Suppressor macrophage treated with lipopolysaccharide for 4 hours (primary cell): ENCODE results near the gene DHDH.

Source experiments
- DNase-seq: peaks from one replicate; pipeline ENCODE4 v3.0.0-alpha.2; 2020

Gene DHDH

GRCh38 chr19:48953141-48953540 lies 19.6 kb downstream of the DHDH start:
- DNase-seq, result peak; percentile 38

DNA sequence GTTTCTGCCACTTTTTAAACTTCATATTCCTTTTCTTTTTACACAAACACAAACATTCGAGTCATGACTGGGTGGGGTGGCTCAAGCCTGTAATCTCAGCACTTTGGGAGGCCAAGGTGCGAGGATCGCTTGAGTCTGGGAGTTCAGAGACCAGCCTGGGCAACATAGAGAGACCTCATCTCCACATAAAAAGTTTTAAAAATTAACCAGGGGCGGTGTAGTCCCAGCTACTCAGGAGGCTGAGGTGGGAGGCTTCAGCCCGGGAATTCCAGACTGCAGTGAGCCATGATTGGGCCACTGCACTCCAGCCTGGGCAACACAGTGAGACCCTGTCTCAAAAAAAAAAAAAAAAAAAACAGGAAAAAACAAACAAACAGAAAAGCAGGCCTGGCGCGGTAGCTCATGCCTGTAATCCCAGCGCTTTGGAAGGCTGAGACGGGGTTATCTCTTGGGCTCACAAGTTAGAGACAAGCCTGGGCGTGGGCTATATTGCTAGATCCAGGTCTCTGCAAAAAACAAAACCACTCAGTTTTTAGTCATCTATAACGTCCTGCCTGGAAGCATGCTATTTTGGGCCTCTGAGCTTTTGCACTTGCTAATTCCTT lies 20.6 kb downstream of the DHDH start:
- no peak for DNase-seq

DNA sequence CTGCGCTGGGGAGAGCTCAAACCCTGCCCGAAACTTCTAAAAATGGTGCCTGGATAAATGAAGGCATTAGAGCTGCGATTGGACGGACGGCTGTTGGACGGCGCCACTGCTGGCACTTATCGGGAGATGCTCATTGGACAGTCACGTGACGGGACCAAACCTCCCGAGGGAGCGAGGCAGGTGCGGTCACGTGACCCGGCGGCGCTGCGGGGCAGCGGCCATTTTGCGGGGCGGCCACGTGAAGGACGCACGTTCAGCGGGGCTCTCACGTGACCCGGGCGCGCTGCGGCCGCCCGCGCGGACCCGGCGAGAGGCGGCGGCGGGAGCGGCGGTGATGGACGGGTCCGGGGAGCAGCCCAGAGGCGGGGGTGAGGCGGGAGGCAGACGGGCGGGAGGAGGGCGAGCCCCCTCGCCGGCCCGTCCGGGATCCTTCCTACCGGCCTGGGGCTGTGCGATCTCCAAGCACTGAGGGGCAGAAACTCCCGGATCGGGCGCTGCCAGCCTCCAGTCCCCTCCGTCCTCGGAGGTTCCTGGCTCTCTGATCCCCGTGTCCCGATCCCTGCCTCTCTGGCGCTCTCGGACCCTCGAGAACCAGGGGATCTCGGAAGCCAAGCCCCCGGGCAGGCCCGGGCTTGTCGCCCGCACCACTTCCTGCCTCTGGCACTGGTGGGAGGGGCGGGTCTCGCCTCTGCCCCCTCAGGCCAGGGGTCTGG lies 21.3 kb downstream of the DHDH start, which contains the start of gene BAX:
Gene BAX, plus strand, starts transcription at position 281 of the 713 bp plus-strand sequence. Its CDS starts 54 bp downstream, at position 335.
- peak; percentile 92 for DNase-seq

DNA sequence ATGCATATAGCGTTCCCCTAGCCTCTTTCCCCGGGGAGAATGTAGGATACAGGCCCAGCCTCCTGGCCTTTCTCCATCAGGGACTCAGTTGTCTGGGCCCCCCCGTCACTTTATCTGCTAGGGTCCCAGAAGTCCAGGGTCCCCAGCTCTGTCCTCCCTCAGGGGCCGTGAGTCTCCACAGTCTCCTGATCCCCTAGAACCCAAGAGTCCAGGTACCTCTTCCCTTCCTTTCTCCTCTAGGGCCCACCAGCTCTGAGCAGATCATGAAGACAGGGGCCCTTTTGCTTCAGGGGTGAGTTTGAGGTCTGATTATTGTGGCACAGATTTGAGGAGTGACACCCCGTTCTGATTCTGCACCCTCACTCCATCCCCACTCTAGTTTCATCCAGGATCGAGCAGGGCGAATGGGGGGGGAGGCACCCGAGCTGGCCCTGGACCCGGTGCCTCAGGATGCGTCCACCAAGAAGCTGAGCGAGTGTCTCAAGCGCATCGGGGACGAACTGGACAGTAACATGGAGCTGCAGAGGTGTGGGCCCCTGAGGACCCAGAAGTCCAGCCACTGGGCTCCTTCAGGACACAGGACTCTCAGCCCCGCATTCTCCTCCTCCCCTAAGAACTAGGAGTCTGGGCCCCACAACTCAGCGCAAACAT lies 21.9 kb downstream of the DHDH start:
- DNase-seq, result no peak

DNA sequence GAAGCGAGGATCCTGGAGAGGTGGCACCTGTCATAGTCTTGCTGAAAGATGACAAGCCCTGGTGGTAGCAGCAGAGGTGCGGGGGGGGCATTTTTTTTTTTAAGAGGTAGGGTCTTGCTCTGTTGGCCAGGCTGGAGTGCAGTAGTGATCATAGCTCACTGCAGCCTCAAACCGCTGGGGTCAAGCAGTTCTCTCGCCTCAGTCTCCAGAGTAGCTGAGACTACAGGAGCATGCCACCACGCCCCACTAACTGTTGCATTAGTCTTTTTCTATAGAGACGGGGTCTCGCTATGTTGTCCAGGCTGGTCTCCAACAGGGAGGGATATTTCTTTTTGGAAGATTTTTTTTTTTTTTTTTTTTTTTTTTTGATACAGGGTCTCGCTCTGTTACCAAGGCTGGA lies 24.5 kb downstream of the DHDH start:
- no peak for DNase-seq

DNA sequence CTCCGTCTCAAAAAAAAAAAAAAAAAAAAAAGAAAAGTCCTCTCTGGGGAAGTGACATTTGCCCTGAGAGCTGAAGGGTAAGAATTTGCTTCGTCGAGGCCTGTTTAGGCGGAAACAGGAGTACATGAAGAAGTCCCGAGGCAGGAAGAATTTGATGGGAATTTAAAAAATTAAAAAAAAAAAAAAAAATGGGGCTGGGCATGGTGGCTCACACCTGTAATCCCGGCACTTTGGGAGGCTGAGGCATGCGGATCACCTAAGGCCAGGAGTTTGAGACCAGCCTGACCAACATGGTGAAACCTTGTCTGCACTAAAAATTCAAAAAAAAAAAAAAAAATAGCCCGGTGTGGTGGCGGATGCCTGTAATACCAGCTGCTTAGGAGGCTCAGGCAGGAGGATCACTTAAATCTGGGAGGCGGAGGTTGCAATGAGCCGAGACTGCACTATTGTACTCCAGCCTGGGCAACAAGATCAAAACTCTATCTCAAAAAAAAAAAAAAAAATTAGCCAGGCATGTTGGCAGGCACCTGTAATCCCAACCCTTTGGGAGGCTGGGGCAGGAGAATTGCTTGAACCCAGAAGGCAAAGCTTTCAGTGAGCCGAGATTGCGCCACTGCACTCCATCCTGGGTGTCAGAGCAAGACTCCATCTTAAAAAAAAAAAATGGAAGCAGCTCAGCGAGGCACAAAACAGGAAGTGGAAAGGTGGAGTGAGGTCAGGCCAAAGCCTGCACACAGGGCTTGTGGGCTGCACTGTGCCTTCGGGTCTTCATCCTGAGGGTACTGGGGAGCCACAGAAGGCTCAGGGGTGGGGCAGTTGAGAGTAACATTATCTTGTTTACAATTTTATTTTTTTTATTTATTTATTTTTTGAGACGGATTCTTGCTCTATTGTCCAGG lies 26.1 kb downstream of the DHDH start:
- DNase-seq, result peak; percentile 50

GRCh38 chr19:48961051-48961649 lies 27.7 kb downstream of the DHDH start:
- DNase-seq, result peak; percentile 33

DNA sequence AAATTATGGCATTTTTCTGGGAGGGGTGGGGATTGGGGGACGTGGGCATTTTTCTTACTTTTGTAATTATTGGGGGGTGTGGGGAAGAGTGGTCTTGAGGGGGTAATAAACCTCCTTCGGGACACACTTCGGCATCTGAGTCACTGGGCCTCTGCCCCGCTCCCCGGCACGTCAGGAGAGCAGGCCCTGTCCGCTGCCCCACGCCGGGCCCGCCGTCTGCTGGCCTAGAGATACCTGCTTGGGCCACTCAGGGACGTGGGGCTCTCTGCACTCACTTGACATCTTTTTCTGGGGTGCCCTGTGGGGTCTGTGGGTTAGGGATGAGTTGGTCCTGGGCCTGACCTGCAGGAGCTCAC lies 28.2 kb downstream of the DHDH start:
- no peak for DNase-seq

- peak; percentile 77 for DNase-seq
Measured at GRCh38 chr19:48962029-48962848, 28.7 kb downstream of the DHDH start.

GRCh38 chr19:48962849-48963165 lies 29.3 kb downstream of the DHDH start:
- no peak for DNase-seq

DNA sequence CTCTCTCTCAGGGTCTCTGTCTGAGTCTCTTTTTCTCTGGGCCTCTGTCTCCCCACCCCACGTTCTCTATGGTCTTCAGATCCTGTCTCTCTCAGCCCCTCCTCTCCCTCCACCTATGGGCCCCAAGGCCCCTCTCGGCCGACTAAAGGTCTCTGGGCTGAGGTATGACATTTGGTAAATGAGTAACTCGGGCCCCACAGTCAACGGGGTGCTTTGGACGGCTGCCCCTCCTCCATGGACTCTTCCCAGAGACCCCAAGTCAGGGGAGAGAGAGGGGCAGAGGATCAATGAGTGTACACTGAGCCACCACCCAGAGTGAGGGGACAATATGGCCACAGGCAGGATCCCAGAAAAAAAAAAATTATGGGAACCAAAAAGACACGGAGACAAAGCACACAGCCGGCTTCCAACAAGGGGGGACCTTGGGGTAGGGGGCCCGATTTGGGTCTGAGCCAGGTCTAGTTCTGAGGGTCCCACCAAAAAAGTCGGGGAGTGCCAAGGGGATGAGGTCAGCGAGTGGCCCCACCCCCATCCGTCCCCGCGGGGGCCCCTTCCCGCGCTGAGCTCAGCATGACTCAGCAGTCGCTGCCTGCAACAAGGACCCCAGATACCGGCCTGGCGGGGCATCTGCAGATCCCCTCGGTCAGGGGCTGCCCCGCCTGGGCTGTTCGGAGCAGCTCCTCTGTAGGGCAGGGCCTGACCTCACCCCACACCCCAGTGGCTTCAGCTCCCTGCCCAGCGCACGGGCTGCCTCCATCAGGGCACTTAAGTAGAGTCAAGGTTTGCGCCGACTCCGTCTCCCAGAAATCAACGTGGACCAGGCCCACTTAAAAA lies 30.1 kb downstream of the DHDH start:
- peak; percentile 72 for DNase-seq

GRCh38 chr19:48964205-48965039 lies 30.9 kb downstream of the DHDH start:
- no peak for DNase-seq

- DNase-seq, result peak; percentile 98
Measured at GRCh38 chr19:48965040-48965805, 31.7 kb downstream of the DHDH start, which contains the start of gene FTL. FTL (plus strand) TSS chr19:48965309; CDS start chr19:48965508, 199 bp downstream.

DNA sequence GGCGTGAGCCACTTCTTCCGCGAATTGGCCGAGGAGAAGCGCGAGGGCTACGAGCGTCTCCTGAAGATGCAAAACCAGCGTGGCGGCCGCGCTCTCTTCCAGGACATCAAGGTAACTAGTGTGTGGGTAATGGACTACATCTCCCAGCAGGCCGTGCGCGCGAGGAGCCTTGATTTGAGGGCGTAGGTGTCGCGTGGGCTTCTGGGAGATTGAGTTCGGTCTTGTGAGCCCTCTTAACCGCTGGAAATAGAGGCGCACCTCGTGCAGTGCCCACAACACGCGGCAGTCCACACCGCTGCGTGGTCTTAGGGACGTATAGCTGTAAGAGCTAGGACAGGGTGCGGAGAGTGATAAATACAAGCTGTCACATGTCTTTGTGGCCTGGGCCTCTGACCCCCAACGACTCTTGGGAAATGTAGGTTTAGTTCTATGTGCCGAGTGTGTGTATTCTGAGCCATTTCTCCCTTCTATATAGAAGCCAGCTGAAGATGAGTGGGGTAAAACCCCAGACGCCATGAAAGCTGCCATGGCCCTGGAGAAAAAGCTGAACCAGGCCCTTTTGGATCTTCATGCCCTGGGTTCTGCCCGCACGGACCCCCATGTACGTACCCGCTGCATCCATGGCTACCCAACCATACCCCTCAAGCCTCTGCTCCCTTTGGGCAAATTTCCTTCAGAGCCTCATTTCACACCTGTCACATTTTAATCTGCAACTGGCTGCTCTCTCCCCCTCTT lies 32.5 kb downstream of the DHDH start:
- DNase-seq, result peak; percentile 89

DNA sequence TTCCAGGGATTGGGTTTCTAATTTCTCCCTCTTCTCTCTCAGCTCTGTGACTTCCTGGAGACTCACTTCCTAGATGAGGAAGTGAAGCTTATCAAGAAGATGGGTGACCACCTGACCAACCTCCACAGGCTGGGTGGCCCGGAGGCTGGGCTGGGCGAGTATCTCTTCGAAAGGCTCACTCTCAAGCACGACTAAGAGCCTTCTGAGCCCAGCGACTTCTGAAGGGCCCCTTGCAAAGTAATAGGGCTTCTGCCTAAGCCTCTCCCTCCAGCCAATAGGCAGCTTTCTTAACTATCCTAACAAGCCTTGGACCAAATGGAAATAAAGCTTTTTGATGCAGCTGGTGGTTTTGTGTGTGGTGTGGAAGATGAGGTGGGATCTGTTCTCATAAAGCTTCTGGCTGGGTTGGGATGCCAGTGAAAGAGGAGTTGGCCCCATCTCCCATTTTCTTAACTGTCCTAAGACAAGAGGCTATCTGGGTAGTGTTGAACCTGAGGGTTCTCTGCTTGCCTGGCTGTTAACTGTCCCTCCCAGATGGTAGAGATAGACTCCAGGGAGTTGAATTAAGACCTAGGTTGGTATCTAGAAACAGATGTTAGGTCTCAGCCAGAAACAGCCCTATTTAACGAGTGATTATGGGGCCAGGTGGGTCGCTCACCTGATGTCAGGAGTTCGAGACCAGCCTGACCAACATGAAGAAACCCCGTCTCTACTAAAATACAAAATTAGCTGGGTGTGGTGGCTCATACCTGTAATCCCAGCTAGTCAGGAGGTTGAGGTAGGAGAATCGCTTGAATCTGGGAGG lies 33.2 kb downstream of the DHDH start:
- peak; percentile 59 for DNase-seq

- DNase-seq, result peak; percentile 97
Measured at GRCh38 chr19:48967346-48968178, 34.1 kb downstream of the DHDH start.
